NOMO-1 (cell line): ENCODE data around the gene TPRX2.
"Not testable (repeated sequence)": the region's sequence is repeated elsewhere in the genome, so short reads cannot be mapped to it uniquely, and the experiment has no call there.

Source experiments
- DNase-seq, 2 experiments: peaks; one replicate each; lab custom pipeline; 2025; ENCODE audit not compliant: unreplicated experiment in 2 of 2; lab: John Stamatoyannopoulos, UW

Gene TPRX2

DNA sequence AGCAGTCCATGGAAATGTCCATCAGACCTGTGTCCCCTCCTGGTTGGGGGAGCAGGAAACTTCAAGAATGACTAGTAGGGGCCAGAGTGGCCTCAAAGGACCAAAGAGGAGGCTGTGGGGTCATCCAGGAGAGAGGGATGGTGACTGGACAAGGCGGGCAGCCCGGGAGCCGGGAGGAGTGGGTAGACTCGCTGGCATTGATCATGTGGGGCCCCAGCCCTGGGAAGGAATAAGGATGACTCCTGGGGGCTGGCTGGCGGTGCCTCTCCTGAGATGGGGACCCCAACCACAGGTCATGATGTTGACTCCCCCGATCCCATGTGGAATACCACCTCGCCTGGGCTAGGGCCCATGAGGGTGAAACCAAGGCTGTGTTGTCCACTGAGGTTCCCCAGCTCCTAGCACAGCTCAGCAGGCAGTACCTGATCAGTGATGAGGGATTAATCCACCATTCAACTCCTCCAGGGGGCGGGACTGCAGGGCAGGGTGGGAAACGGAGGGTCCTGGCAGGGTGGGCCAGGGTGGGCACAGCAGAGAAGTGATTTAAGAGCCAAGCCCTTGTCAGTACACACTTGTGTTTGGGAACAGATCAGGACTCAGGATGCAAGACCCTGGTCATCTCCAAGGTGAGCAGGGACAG is at the start of gene TPRX2:
TPRX2 (plus strand) TSS at position 590 of the 640 bp plus-strand sequence; CDS start at position 602, 12 bp downstream.
- DNase-seq = not testable (repeated sequence)

DNA sequence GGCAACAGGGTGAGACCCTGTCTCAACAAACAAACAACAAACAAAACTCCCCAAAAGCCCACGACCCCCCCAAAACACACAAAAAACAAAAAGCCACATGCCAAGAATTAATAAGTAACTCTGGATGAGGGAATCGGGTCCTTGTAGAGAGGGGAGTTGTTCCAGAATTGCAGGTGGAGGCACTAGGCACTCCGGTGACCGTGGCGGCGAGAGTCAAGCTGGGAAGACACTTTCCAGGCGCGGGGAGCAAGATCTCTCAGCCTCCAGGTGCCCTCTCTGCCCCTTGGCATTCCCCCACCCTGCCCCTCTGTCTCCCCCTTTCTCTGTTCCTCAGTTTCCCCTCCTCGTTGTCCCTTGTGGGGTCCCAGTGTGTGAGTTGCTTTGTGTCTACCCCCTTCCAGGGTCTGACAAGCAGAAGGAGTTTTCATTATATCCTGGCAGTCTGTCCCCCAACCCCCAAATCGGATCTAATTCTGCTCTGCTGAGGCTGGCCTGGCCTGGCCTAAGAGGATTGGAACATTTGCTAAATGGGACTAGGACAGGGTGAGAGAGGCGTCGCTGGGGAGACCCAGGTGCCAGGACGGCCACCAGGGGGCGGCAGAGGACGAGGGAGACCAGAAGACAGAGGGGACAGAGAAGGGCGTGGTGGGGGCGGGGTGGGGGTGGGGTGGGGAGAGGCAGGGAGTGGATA is 45.6 kb upstream of the TPRX2 start:
- no peak for DNase-seq

- no peak for DNase-seq
Observed at GRCh38 chr19:47813995-47814328, 45.1 kb upstream of the TPRX2 start.

GRCh38 chr19:47816270-47816669 is 42.8 kb upstream of the TPRX2 start:
- DNase-seq = not testable (repeated sequence)

GRCh38 chr19:47818221-47818620 is 40.8 kb upstream of the TPRX2 start:
- DNase-seq = not testable (repeated sequence)

GRCh38 chr19:47819858-47820257 is 39.2 kb upstream of the TPRX2 start:
- no peak for DNase-seq

- no peak for DNase-seq
Observed at GRCh38 chr19:47820410-47820809, 38.6 kb upstream of the TPRX2 start.

GRCh38 chr19:47821460-47822020 is 37.5 kb upstream of the TPRX2 start, which contains the start of gene CRX:
Gene CRX (plus strand): TSS chr19:47821937. CDS start chr19:47834444, 12,507 bp downstream.
- no peak for DNase-seq

DNA sequence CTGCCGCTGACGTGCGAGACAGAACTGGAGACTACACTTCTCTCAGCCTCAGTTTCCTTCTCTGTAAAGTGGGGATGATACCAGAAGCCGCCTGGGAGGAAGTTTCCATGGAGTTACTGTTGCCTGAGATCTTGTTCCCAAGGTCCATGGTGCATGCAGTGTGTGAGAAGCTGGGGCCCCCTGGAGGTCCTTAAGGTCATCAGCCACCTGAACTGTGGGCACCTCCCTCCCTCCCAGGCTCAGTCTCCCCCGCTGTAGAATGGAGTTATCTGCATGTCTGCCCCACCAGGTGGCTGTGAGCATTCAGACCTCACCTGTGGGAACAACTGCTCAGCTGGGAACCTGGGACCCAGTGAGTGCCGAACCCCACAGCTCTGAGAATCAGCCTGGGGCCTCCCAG is 34.6 kb upstream of the TPRX2 start:
- no peak for DNase-seq

- no peak for DNase-seq
Observed at GRCh38 chr19:47826800-47827199, 32.2 kb upstream of the TPRX2 start.

DNA sequence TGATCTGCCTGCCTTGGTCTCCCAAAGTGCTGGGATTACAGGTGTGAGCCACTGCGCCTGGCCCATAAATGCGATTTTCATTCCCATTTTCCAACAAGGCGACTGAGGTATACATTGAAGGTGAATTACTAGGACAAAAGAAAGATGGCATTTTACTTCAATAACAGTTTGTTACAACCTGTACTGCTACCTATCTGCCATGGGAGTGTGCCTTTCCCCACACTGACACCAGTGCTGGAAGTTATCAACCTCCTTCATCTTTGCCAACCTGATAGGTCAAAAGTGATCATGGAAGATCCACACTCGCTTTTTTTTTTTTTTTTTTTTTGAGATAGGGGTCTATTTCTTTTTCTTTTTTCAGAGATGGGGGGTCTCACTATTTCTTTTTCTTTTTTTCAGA is 26.3 kb upstream of the TPRX2 start:
- no peak for DNase-seq

DNA sequence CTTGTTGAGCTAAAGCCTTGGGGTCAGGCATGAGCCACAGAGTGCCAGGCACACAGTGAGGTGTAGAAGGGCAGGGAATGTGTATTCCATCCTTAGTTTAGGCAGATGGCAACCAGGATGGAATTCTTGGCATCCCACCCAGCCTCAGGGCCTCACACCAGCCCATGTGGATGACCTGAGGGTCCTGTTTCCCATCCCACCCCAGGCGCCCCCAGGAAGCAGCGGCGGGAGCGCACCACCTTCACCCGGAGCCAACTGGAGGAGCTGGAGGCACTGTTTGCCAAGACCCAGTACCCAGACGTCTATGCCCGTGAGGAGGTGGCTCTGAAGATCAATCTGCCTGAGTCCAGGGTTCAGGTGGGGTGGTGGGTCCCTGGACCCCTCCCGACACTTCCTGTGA is 23.0 kb upstream of the TPRX2 start:
- DNase-seq = no peak

DNA sequence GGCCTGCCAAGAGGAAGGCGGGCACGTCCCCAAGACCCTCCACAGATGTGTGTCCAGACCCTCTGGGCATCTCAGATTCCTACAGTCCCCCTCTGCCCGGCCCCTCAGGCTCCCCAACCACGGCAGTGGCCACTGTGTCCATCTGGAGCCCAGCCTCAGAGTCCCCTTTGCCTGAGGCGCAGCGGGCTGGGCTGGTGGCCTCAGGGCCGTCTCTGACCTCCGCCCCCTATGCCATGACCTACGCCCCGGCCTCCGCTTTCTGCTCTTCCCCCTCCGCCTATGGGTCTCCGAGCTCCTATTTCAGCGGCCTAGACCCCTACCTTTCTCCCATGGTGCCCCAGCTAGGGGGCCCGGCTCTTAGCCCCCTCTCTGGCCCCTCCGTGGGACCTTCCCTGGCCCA is 19.6 kb upstream of the TPRX2 start:
- no peak for DNase-seq

- DNase-seq = no peak
Observed at GRCh38 chr19:47839913-47840312, 19.1 kb upstream of the TPRX2 start.

GRCh38 chr19:47842941-47843340 is 16.1 kb upstream of the TPRX2 start:
- DNase-seq = no peak

- DNase-seq = no peak
Observed at GRCh38 chr19:47848425-47848822, 10.6 kb upstream of the TPRX2 start.

GRCh38 chr19:47848823-47849473 is 10.1 kb upstream of the TPRX2 start:
- peak; percentile 0 to 6 for DNase-seq

GRCh38 chr19:47853003-47853402 is 6.0 kb upstream of the TPRX2 start:
- DNase-seq = no peak

DNA sequence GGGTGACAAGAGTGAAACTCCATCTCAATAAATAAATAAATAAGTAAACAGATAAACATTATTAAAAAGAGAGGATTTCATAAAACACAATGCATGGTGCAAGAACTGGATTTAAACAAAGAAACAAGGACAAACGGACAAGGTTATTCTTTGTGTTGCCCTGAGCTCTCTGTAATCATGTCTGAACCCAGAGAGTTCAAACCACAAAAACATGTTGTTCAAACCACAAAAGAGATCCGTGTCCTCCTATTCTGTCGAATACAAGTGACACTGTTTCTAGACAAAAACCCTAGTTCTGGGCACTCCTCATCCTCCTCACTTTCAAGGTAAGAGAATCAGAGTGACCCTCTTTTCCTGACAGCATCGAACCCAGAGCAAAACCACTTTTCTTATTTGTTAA is 4.6 kb upstream of the TPRX2 start:
- DNase-seq = no peak

GRCh38 chr19:47858231-47858630 is 804 bp upstream of the TPRX2 start:
- DNase-seq = not testable (repeated sequence)

- DNase-seq = not testable (repeated sequence)
Observed at GRCh38 chr19:47859838-47860237, 803 bp downstream of the TPRX2 start.
